Stimulated activated CD8-positive, alpha-beta memory T cell treated with anti-CD3 and anti-CD28 coated beads, Interleukin-4, amount 100 ng/mL, for 4 hours (primary cell): ENCODE data around the gene TNFAIP8L3.

Experiments used
- DNase-seq, 2 donors: peaks; one replicate each; pipeline ENCODE4 v3.0.0-alpha.2; 2020; ENCODE audit warnings: low read depth in 2 of 2, low spot score in 1 of 2

The TNFAIP8L3 gene

GRCh38 chr15:51090753-51091152 lies 4.0 kb downstream of the TNFAIP8L3 start:
- no peak for DNase-seq

- no peak for DNase-seq
These were observed 4.8 kb downstream of the TNFAIP8L3 start for GRCh38 chr15:51089699-51090453.

DNA sequence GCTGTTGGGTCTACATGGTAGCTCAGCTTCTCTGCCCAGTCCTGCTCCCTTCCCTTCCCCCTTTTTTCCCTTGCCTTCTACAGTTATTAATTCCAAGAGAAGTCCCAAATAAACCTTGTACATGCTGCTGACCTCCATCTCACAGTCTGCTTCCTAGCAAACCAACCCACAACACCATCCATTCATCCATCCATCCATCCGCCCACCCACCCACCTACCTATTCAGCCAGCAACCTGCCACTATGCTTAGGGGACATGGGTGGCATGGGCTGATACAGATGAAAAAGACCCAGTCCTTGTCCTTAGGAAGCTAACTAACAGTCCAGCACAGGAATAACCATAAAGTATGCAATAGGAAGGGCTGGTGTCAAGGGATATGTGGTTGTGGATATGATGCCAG lies 5.7 kb downstream of the TNFAIP8L3 start:
- no peak for DNase-seq

- DNase-seq: no peak
These were observed 6.1 kb downstream of the TNFAIP8L3 start for GRCh38 chr15:51088585-51088984.

- no peak for DNase-seq
These were observed 7.2 kb downstream of the TNFAIP8L3 start for GRCh38 chr15:51087513-51087912.

DNA sequence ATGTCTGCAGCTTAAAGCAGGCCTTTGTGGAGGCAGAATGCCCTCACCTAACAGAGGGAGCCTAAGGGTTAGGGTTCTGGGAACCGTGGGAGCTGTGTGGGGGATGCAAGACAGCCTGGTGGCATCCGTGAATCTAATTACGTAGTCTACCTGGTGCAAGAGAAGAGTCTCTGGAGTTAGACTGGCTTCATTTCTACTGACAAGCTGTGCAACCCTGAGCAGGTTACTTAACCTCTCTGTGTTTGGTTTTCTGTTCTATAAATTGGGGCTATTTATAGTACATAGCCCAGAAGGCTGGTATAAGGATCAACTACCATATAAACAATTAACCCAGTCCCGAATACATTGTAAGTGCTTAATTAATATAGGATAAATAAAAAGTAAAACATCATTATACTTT lies 8.3 kb downstream of the TNFAIP8L3 start:
- DNase-seq: no peak

DNA sequence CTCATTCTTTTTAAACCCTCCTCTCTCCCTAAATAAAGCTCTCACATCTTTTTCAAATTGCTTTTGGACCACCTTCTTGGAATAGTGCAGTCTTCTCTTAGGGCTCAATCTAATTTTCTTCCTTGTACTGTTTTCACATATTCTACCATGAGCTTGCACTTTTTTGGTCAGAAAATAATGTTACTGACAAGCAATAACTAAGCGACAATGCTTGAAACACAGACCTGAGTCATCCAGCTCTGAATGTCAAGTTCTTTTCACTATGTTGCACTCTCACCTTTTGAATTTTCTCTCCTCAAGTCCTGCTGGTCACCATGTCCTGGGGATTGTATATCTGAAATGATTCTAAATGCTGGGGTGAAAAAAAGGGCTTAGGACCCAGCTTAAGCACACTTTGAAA lies 8.9 kb downstream of the TNFAIP8L3 start:
- DNase-seq: no peak

- no peak for DNase-seq
These were observed 11.0 kb downstream of the TNFAIP8L3 start for GRCh38 chr15:51083641-51084166.

GRCh38 chr15:51082246-51082645 lies 12.5 kb downstream of the TNFAIP8L3 start:
- DNase-seq: no peak

DNA sequence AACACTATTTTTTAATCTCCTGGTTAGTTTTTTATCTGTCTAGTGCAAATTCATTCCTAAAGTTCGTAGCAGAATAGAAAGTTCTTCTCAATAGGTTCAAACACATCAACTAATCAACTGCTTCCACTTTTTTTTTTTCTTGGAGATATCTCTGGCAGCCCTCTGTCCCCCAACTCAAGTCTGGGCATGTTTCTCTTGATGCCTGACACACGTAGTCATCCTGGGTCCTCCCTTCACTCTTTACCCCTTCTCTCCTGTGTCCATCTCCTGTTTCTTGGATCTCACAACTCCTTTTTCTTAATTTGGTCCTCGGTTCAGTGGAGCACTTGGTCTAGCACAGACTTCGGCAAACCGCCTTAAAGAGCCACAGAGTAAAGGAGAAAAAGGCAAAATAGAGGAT lies 14.4 kb downstream of the TNFAIP8L3 start:
- no peak for DNase-seq

GRCh38 chr15:51079226-51079625 lies 15.5 kb downstream of the TNFAIP8L3 start:
- DNase-seq: no peak

- peak in 1 of 2 donors; percentile 20 for DNase-seq
These were observed 17.2 kb downstream of the TNFAIP8L3 start for GRCh38 chr15:51077221-51078153.

GRCh38 chr15:51076524-51077220 lies 18.0 kb downstream of the TNFAIP8L3 start:
- no peak for DNase-seq

DNA sequence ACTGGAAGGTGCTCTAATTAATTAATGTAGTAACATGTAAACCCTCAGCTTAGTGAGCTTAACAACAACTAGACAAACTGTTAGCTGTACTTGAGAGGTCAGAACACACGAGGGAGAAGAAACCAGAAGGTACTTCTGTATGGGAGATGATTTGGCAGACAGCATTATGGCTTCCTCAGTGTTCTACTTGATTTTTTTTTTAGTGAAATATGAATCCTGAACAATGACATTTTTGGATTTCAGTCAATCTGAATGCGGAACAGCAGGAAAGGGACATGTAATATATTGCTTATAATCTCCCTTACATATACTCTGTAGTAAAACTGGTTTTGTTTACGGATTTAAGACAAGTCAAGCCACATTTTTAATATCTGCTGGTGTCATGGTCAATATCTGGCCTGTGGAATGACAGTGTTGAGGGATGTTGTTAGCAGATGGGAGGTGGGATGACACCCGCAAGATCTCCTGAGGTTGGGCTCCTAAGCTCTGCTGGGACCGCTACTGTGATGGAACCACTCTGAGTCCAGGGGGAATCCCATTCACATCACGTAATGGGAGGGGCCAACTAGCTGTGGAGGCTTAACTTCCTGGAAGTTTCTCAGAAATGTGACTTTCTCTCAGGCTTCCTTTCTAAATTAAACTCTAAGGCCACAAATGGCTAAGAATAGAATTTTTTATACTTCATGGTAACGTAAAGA lies 18.7 kb downstream of the TNFAIP8L3 start:
- DNase-seq: no peak

- no peak for DNase-seq
These were observed 19.3 kb downstream of the TNFAIP8L3 start for GRCh38 chr15:51075364-51075763.

DNA sequence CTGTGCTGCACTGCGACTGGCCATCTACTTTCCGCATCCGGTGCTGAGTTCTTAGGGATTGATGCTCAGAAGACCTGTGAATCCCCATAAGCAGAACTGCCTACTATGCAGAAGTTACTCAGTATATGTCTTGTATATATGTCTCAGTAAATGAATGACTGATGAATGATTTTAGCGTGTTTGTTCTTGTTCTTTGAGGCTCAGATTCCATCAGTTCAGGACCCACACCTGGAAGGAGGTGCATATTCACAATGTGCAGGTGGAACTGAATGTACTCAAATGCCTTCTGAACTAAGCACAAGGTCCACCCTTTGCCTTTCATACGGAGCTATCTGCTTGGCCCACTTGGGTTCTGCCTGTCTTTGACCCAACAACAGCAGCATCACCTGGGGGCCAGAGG lies 19.8 kb downstream of the TNFAIP8L3 start:
- no peak for DNase-seq

DNA sequence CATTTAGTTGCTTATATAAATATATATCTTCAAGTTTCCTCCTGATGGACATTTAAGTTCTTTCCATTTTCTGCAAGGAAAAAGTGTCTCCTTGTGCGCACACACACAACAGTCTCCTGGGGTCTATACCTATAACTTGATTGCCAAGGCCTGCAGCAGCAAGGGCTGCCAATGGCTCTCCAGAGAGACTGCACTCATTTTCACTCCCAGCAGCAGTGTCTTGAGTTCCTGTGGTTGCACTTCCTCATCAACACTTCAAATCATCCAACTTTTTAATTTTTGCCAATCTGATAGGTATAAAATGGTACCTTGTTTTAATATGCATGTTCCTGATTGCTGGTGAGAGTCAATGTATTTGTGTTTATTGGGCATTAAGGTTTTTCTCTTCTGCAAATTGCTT lies 23.1 kb downstream of the TNFAIP8L3 start:
- no peak for DNase-seq

DNA sequence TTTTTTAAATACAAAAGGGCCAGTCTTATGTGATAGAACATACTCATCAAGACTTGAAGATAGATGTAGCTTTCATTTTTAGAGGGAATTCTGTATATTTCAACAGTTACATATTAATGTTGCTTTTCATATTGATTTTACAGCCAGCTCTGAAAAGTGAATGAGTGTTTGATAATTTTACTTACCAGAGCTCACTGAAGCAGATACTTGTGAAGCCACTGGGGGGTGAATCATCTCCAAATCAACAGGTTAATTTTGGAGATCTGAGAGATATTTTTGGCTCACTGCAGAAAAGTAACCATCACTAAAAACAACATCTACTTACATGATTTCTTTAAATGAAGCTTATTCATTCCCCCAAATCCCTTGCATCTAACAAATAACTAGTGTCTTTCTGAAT lies 24.7 kb downstream of the TNFAIP8L3 start:
- DNase-seq: no peak

GRCh38 chr15:51067510-51067909 lies 27.2 kb downstream of the TNFAIP8L3 start:
- no peak for DNase-seq

DNA sequence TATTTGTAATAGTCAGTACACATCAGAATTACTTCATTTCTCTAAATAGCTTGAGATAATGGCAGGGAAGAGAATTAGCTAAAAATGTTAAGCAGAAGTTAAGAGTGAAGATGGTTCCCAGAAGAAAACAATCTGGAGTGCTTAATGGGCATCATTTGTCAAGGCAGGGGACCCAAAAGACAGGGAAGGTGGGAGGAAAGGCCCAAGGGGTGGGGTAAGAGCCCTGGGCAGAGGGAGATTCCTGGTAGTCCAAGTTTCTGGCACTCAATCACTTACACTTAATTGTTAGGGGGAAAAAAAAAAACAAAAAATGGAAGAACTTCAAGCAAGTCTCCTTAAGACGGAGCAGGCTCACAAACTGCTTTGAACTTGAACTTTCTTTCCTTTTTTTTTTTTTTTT lies 28.9 kb downstream of the TNFAIP8L3 start:
- no peak for DNase-seq

- no peak for DNase-seq
These were observed 29.4 kb downstream of the TNFAIP8L3 start for GRCh38 chr15:51065261-51065660.
